Activated T-helper 1 cell treated with anti-CD3 and anti-CD28 coated beads, Interleukin-12 subunit alpha, Interleukin-12 subunit beta, Interleukin-2, Interleukin-4 antibody, amounts not matched to agents 30 ng/mL and 10 ng/mL and 1 ng/mL, durations not matched to agents 14 hours and 24 hours and 36 hours (primary cell): ENCODE results near the gene NAV3. TPM values are rescaled to one million over a fixed set of nuclear protein-coding genes. Genes with fewer than 3 reads are reported as not detected.

Experiments
- DNase-seq: peaks from one replicate; pipeline ENCODE4 v3.0.0; 2021; ENCODE audit warnings: low spot score
- H3K27ac Mint-ChIP-seq: one replicate; pipeline ENCODE4 v1.8.0; 2021; ENCODE audit warnings: mild to moderate bottlenecking, mixed read lengths
- H3K27me3 Mint-ChIP-seq: one replicate; pipeline ENCODE4 v1.8.0; 2022; ENCODE audit warnings: mild to moderate bottlenecking, moderate library complexity, mixed read lengths; ENCODE audit not compliant: insufficient read depth
- H3K36me3 Mint-ChIP-seq: one replicate; pipeline ENCODE4 v1.8.0; 2021; ENCODE audit warnings: low read depth, mixed read lengths
- H3K4me1 Mint-ChIP-seq: one replicate; pipeline ENCODE4 v1.8.0; 2021; ENCODE audit warnings: low read depth, mixed read lengths
- H3K4me3 Mint-ChIP-seq: one replicate; pipeline ENCODE4 v1.8.0; 2021; ENCODE audit warnings: mild to moderate bottlenecking, moderate library complexity, mixed read lengths
- H3K9me3 Mint-ChIP-seq: one replicate; pipeline ENCODE4 v1.8.0; 2021; ENCODE audit warnings: mixed read lengths
- intact Hi-C: fragments of 100-400 bp; cut with micrococcal nuclease; formaldehyde crosslinking; loops from one replicate; pipeline ENCODE4 v1.15.1; 2024
- total RNA-seq: library from RNA; stranded (reverse); gene quantifications from 2 replicates; pipeline ENCODE4 v1.2.3, GENCODE V29; 2022

Gene NAV3
- total RNA-seq, 1 donor from 2014 or later: not detected

DNA sequence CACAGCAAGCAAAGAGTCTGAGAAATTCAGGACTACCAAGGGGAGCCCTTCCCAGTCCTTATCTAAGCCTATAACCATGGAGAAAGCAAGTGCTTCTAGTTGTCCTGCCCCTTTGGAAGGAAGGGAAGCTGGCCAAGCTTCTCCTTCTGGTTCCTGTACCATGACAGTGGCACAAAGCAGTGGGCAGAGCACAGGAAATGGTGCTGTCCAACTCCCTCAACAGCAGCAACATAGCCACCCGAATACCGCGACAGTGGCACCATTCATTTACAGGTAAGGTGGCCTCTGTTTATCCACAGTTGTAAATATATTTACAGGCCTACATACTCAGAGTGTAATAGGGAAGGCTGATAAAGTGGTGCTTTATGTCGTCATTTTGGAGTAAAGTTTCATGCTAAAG lies 176.5 kb downstream of the NAV3 start:
- H3K27ac Mint-ChIP-seq: no peak overlapping the region
- intact Hi-C loops: no loop called here
- no peaks in the 10 kb centered on the region for H3K9me3 Mint-ChIP-seq
- no peak overlapping the region for H3K4me3 Mint-ChIP-seq
- no peaks in the 10 kb centered on the region for H3K36me3 Mint-ChIP-seq
- H3K4me1 Mint-ChIP-seq: no peaks in the 10 kb centered on the region
- H3K27me3 Mint-ChIP-seq: no peaks in the 10 kb centered on the region
- DNase-seq: no peak

DNA sequence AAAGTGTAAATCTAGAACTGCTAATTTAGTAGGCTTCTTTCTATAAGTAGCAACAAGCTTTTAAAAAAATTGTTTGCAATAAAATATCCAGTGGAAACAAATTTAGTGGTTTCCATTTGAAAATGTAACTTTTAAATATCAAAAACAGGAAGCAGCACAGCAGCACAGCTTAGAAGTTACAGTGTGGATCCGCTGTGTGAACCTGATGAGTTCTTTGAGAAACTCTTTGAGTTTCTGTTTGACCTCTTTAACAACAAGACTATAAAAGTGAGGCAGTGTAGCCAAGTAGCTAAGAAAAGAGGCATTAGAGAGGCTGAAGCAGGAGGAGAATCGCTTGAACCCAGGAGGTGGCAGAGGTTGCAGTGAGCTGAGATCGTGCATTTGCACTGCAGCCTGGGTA lies 178.3 kb downstream of the NAV3 start:
- intact Hi-C loops: no loop called here
- no peaks in the 10 kb centered on the region for H3K27me3 Mint-ChIP-seq
- no peaks in the 10 kb centered on the region for H3K36me3 Mint-ChIP-seq
- DNase-seq: no peak
- no peaks in the 10 kb centered on the region for H3K4me1 Mint-ChIP-seq
- H3K27ac Mint-ChIP-seq: no peak overlapping the region
- H3K9me3 Mint-ChIP-seq: no peaks in the 10 kb centered on the region
- H3K4me3 Mint-ChIP-seq: no peak overlapping the region

DNA sequence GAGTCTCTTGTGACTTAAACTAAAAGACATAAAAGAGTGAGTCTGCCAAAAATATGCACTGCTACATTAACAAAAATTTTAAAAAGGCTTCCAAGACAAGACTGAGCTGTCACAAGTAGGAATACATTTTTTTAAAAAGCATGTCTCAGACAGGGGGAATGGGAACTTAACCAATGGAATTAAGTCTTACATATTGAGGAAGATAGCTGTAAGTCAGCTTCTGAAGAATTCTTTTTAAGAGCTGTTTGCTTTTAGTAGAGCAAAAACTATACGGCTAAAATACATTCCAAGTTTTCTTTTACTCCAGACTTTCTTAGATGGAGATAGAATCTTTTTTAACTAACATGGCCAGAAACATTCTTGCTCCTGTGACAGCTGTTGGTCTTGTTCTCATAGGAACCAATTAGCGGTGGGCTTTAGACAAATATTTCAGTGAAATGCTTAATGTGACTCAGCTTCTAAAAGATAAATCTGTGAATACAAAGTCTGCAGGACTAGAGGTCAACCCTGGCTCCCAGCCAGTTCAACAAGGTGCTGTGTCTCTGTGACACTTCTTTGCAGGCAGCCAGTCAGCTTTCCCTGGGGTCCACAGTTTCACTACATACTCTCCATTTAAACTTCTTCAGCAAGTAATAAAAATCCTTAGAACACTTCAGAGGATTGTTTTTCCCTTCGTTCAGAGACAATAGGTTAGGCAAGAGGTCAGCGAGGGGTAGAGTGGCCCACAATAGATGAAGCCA lies 187.6 kb downstream of the NAV3 start:
- Mint-ChIP-seq H3K4me1 (no peaks in the 10 kb centered on the region), H3K9me3 (no peaks in the 10 kb centered on the region), H3K27me3 (no peaks in the 10 kb centered on the region), H3K27ac (no peak overlapping the region), H3K4me3 (no peak overlapping the region), H3K36me3 (no peaks in the 10 kb centered on the region)
- DNase-seq: no peak
- intact Hi-C loops: no loop called here

DNA sequence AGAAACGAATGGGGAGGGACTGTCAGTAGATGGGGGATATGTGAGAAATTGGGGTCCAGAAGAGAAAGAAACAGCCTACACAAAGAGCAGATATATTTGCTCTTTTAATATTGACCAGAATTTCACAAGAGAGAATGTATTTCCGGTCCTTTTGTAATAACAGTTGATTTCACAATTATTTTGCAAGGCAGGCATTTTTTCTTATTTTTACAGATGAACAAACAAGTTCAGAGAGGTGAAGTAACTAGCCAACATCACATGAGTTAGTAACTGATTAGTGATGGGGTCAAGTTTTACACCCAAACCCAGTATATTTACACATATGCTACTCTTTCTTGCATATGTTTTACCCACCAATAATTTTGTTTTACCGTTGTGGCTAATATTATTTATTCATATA lies 188.2 kb downstream of the NAV3 start:
- Mint-ChIP-seq H3K4me1 (no peaks in the 10 kb centered on the region), H3K9me3 (no peaks in the 10 kb centered on the region), H3K27ac (no peak overlapping the region), H3K36me3 (no peaks in the 10 kb centered on the region), H3K4me3 (no peak overlapping the region), H3K27me3 (no peaks in the 10 kb centered on the region)
- DNase-seq: no peak
- intact Hi-C loops: no loop called here

DNA sequence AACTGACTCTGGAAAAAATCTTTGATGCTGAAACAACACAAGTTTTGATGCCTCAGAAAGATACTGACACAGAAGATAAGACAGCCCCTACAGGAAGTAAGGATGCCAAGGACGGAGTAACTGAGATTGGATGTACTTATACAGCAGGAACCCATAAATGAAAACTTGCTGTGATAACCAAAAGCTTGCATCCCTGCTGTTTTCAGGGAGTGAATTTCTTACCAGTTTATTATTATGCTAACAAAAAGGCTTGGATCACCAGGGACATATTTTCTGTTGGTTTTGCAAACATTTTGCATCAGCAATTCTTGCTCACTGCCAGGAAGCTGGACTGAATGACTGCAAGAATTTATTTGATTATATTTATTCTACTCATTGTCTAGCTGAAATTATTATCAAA lies 197.7 kb downstream of the NAV3 start:
- Mint-ChIP-seq H3K36me3 (no peaks in the 10 kb centered on the region), H3K27me3 (no peaks in the 10 kb centered on the region), H3K4me1 (no peaks in the 10 kb centered on the region), H3K27ac (no peak overlapping the region), H3K9me3 (no peaks in the 10 kb centered on the region), H3K4me3 (no peak overlapping the region)
- intact Hi-C loops: no loop called here
- DNase-seq: no peak

DNA sequence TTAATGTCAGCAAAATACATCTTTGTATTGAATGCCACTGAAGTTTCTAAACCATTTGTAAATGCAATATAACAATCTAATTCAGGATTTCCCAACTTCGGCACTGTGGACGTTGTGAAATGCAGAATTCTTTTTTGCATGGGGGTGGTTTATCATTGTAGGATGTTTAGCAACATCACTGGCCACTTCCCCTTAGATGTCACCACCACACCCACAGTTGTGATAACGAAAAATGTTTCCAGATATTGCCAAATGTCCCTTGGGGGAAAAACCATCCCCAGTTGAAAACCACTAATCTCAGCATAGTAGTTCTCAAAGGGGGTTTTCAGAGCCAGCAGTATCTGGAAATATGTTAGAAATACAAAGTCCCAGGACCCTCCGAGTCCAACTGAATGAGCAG lies 203.3 kb downstream of the NAV3 start:
- no peaks in the 10 kb centered on the region for H3K9me3 Mint-ChIP-seq
- no peak overlapping the region for H3K27ac Mint-ChIP-seq
- no peak for DNase-seq
- H3K4me1 Mint-ChIP-seq: no peaks in the 10 kb centered on the region
- no peak overlapping the region for H3K4me3 Mint-ChIP-seq
- intact Hi-C loops: no loop called here
- no peaks in the 10 kb centered on the region for H3K36me3 Mint-ChIP-seq
- no peaks in the 10 kb centered on the region for H3K27me3 Mint-ChIP-seq

DNA sequence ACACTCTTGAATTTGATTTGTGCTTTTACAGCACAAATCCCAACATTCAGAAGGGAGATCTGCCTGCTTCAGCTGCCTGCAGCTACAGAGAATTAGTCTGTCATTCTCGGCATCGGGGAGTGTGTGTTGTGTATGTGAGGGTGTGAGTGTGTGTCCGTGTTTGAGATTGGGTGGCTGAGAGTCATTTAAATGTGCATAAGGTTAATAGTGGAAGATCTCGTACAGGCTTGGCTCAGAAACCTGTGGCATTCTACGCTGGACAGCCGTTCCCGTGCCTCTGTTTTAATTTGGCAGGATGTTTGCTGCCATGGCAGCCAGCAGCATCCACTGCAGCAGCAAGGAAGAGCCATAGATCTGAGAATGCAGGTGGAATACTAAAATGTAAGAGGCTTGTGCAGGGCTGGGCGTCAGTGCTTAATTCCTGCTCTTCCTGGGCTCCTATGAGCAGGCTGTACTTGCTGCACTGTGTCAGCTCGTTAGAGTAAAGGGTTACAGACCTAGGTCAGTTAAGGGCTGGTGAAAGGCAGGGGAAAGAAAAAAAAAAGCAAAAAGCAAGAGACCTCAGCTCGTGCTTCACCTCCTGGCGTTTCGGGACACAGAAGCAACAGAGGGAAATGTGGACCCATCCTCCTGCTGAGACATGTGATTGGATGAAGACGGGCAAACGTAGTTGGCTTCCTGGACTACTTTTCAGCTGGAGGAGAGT lies 205.4 kb downstream of the NAV3 start:
- no peaks in the 10 kb centered on the region for H3K27me3 Mint-ChIP-seq
- no peaks in the 10 kb centered on the region for H3K9me3 Mint-ChIP-seq
- intact Hi-C loops: no loop called here
- H3K4me1 Mint-ChIP-seq: no peaks in the 10 kb centered on the region
- no peaks in the 10 kb centered on the region for H3K36me3 Mint-ChIP-seq
- H3K4me3 Mint-ChIP-seq: no peak overlapping the region
- no peak overlapping the region for H3K27ac Mint-ChIP-seq
- DNase-seq: no peak

DNA sequence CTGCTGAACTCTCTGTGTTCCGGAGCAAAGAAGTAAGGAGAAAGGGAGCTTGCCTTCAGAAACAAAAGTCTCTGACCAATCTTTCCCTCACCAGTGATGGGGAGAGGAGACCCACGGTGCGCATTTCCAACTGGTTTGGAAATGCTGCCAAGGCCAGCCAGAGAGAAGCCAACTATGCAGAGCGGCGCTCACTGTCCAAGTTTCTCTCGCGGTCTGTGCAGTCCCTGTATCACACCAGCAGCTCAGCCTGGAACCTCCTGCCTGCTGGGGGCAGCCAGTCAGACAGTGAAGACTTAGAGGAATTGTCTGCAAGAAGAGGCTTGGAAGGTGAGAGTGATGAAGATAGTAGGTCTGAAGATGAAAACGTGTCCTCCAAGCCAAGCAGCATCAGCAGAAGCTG lies 206.2 kb downstream of the NAV3 start:
- no peaks in the 10 kb centered on the region for H3K4me1 Mint-ChIP-seq
- H3K9me3 Mint-ChIP-seq: peaks cover 3% of the 10 kb centered on the region
- no peaks in the 10 kb centered on the region for H3K27me3 Mint-ChIP-seq
- intact Hi-C loops: no loop called here
- H3K27ac Mint-ChIP-seq: no peak overlapping the region
- no peaks in the 10 kb centered on the region for H3K36me3 Mint-ChIP-seq
- no peak for DNase-seq
- no peak overlapping the region for H3K4me3 Mint-ChIP-seq

DNA sequence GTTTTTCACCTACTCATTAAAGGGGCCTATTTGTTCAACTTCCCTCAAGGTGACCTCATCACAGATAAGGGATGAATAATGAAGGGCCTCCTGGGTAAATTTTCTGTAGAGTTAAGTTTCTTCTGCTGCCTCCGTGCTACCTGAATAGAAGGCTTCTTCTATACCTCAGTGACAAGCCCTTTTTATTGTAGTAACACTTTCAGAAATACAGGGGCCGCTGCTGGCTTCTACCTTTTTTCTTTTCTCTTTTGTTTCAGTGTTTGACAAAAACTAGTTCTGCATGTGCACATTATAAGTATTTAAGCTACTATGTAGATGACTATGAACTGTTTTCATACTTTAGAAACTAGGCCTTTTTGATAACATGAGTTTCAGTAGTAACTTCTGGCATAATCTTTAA lies 207.0 kb downstream of the NAV3 start:
- Mint-ChIP-seq H3K9me3 (peaks cover 6% of the 10 kb centered on the region), H3K27me3 (no peaks in the 10 kb centered on the region), H3K4me3 (no peak overlapping the region), H3K27ac (no peak overlapping the region), H3K4me1 (no peaks in the 10 kb centered on the region), H3K36me3 (no peaks in the 10 kb centered on the region)
- intact Hi-C loops: no loop called here
- DNase-seq: no peak

DNA sequence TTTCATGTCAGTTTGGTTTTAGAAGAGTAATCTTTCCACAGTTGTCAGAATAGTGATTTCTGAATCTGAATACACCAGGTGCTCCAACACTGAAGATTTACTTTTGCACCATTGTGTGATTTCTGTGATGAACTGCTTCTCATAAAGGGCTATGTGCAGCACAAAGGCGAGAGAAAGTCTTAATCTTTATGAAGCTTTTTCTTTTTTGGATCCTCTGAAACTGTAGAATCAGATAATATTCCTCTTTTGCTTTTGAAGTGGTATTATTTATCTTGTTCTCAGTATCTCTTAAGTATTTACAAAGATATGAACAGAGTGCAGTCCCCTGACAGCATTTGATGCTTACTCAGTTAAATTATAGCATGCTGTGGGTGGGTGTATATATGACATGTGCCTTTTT lies 207.8 kb downstream of the NAV3 start:
- Mint-ChIP-seq H3K9me3 (peaks cover 7% of the 10 kb centered on the region), H3K4me3 (no peak overlapping the region), H3K4me1 (no peaks in the 10 kb centered on the region), H3K27me3 (no peaks in the 10 kb centered on the region), H3K27ac (no peak overlapping the region), H3K36me3 (no peaks in the 10 kb centered on the region)
- no peak for DNase-seq
- intact Hi-C loops: no loop called here

DNA sequence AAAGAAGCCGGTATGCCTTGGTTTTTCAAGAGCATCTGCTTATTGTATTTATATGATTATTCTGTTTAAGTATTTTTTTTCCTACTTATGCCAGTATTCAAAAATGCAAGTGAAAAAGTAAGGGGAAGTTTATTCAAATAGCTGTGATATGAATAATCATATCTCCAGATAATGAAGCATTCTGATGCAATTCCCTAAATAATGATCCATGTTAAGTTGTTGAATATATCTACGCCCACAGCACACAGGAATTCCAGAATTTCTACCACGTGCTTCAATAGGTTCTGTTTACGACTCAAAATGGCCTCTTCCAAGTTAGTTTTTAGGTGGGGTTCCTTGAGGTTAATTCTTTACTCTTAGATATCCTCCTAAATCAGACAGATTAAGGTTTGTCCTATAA lies 208.3 kb downstream of the NAV3 start:
- DNase-seq: no peak
- peaks cover 11% of the 10 kb centered on the region for H3K9me3 Mint-ChIP-seq
- no peak overlapping the region for H3K4me3 Mint-ChIP-seq
- intact Hi-C loops: no loop called here
- no peak overlapping the region for H3K27ac Mint-ChIP-seq
- no peaks in the 10 kb centered on the region for H3K27me3 Mint-ChIP-seq
- H3K4me1 Mint-ChIP-seq: no peaks in the 10 kb centered on the region
- no peaks in the 10 kb centered on the region for H3K36me3 Mint-ChIP-seq

DNA sequence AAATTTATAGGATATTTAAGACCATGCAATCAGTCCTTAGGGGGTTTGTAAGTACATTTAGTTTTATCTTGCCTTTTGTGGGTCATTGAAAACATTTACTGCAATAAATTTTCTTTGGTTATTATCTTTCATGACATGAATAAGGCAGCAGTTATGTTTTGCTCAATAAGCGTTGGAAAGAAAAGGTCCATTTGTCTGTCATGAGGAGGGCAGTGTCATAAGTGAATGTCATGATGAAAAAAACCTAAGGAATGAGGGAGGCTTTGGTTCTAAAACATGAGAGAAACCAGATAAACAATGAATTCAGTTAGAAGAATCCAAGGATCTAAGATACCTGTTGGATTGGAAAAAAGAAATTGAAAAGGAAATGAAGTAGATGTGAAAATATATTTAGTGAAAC lies 209.4 kb downstream of the NAV3 start:
- no peak overlapping the region for H3K27ac Mint-ChIP-seq
- intact Hi-C loops: no loop called here
- H3K27me3 Mint-ChIP-seq: no peaks in the 10 kb centered on the region
- no peaks in the 10 kb centered on the region for H3K4me1 Mint-ChIP-seq
- peaks cover 17% of the 10 kb centered on the region for H3K9me3 Mint-ChIP-seq
- DNase-seq: no peak
- no peak overlapping the region for H3K4me3 Mint-ChIP-seq
- H3K36me3 Mint-ChIP-seq: no peaks in the 10 kb centered on the region

DNA sequence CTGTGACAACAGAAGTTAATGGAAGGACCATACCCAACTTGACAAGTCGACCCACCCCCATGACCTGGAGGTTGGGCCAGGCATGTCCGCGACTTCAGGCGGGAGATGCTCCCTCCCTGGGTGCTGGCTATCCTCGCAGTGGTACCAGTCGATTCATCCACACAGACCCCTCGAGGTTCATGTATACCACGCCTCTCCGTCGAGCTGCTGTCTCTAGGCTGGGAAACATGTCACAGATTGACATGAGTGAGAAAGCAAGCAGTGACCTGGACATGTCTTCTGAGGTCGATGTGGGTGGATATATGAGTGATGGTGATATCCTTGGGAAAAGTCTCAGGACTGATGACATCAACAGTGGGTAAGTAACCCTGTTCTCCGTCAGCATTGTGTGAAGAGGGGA lies 220.1 kb downstream of the NAV3 start:
- no peak overlapping the region for H3K4me3 Mint-ChIP-seq
- intact Hi-C loops: no loop called here
- H3K27me3 Mint-ChIP-seq: no peaks in the 10 kb centered on the region
- H3K9me3 Mint-ChIP-seq: peaks cover 17% of the 10 kb centered on the region
- no peak overlapping the region for H3K27ac Mint-ChIP-seq
- no peaks in the 10 kb centered on the region for H3K36me3 Mint-ChIP-seq
- H3K4me1 Mint-ChIP-seq: no peaks in the 10 kb centered on the region
- DNase-seq: no peak

DNA sequence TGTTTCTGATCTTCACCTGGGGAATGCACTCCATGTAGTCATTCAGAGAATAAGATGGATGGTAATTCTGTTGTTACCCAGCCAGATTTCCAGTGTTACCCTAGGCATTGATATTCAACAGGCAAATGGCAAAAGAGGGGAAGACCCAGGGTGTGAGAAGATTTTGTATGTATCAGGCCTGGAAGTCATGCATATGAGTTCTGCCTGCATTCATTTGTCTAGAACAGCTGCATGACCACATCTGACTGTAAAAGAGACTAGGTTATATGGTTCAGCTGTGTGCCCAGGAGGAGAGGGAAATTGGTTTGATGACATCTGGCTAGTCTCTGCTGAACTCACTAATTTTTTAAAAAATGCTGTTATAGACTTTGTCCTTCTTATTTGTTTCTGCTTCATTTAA lies 224.9 kb downstream of the NAV3 start:
- Mint-ChIP-seq H3K27ac (no peak overlapping the region), H3K27me3 (no peaks in the 10 kb centered on the region), H3K4me3 (no peak overlapping the region), H3K36me3 (no peaks in the 10 kb centered on the region), H3K9me3 (no peaks in the 10 kb centered on the region), H3K4me1 (no peaks in the 10 kb centered on the region)
- no peak for DNase-seq
- intact Hi-C loops: no loop called here
